SK-N-SH (cell line): ENCODE results near the gene GIN1. TPM values are rescaled to one million over a fixed set of nuclear protein-coding genes. Genes with fewer than 3 reads are reported as not detected.

Experiments
- CTCF ChIA-PET: fragments of 300-600, 350-600 bp; formaldehyde crosslinking; extraction: SDS; loops from one replicate; lab custom pipeline; 2021; lab: Yijun Ruan, JAX
- POLR2A ChIA-PET: fragments of 350-600 bp; sonication (Branson Sonifier 250); formaldehyde crosslinking; extraction: SDS; loops from one replicate; lab custom pipeline; 2020; ENCODE audit warnings: antibody characterized with exemption, inconsistent platforms; lab: Yijun Ruan, JAX
- DNase-seq: peaks from one replicate; pipeline ENCODE4 v3.0.0; 2012
- H2AFZ ChIP-seq: fragments of 200-600 bp; sonication (generic); 2 replicates; pipeline ENCODE4 v1.8.1; 2016; ENCODE audit warnings: antibody characterized with exemption, mild to moderate bottlenecking, low read depth
- H3F3A ChIP-seq: fragments of 200-600 bp; sonication (generic); replicated peaks from 2 replicates; pipeline ENCODE3; 2016; ENCODE audit warnings: antibody characterized with exemption, mild to moderate bottlenecking; ENCODE audit not compliant: insufficient read depth
- H3K27ac ChIP-seq, 2 experiments: fragments of 200-500 bp in 1 of 2; fragments of 200-600 bp in 1 of 2; sonication (Bioruptor generic) in 1 of 2; sonication (generic), shearing (Covaris generic) in 1 of 2; 2 replicates each; pipeline versions ENCODE4 v1.5.1 to v1.6.1; 2014 to 2016; ENCODE audit warnings: low read depth in 2 of 2, inconsistent platforms in 1 of 2, low read length in 1 of 2, mild to moderate bottlenecking in 1 of 2, mixed read lengths in 1 of 2
- H3K27me3 ChIP-seq: fragments of 200-600 bp; sonication (generic), shearing (Covaris generic); 2 replicates; pipeline ENCODE4 v1.6.1; 2016; ENCODE audit warnings: mixed run types; ENCODE audit not compliant: insufficient read depth
- H3K36me3 ChIP-seq, 2 experiments: fragments of 200-500 bp in 1 of 2; fragments of 200-600 bp in 1 of 2; sonication (Bioruptor generic) in 1 of 2; sonication (generic) in 1 of 2; replicated peaks in 1 of 2; 2 replicates each; pipeline versions ENCODE3 to v1.5.1; 2014 to 2016; ENCODE audit warnings: low read length in 1 of 2, mild to moderate bottlenecking in 1 of 2; ENCODE audit not compliant: insufficient read depth in 2 of 2, control insufficient read depth in 1 of 2
- H3K4me1 ChIP-seq, 2 experiments: fragments of 200-500 bp in 1 of 2; fragments of 200-600 bp in 1 of 2; sonication (Bioruptor generic) in 1 of 2; sonication (generic), shearing (Covaris generic) in 1 of 2; 2 replicates each; pipeline versions ENCODE4 v1.5.1 to v1.6.1; 2014 to 2016; ENCODE audit warnings: low read depth in 1 of 2, low read length in 1 of 2, mixed run types in 1 of 2; ENCODE audit not compliant: insufficient read depth in 2 of 2, control insufficient read depth in 1 of 2
- H3K4me2 ChIP-seq: fragments of 200-600 bp; sonication (generic), shearing (Covaris generic); 2 replicates; pipeline ENCODE4 v1.6.1; 2017; ENCODE audit warnings: mixed run types
- H3K4me3 ChIP-seq, 2 experiments: fragments of 200-500 bp in 1 of 2; fragments of 200-600 bp in 1 of 2; sonication (Bioruptor generic) in 1 of 2; sonication (generic), shearing (Covaris generic) in 1 of 2; 2 replicates each; pipeline versions ENCODE4 v1.5.1 to v1.8.1; 2014 to 2016; ENCODE audit warnings: low read depth in 2 of 2, inconsistent platforms in 1 of 2, low read length in 1 of 2, mild to moderate bottlenecking in 1 of 2, mixed read lengths in 1 of 2, moderate library complexity in 1 of 2
- H3K79me2 ChIP-seq: fragments of 200-600 bp; sonication (generic); 2 replicates; pipeline ENCODE4 v1.8.1; 2017; ENCODE audit warnings: mild to moderate bottlenecking; ENCODE audit not compliant: insufficient read depth
- H3K9ac ChIP-seq: fragments of 200-600 bp; sonication (generic); 2 replicates; pipeline ENCODE4 v1.6.1; 2017; ENCODE audit warnings: mixed run types
- H3K9me2 ChIP-seq: fragments of 200-600 bp; sonication (generic); 2 replicates; pipeline ENCODE4 v1.6.1; 2017; ENCODE audit warnings: mixed run types
- H3K9me3 ChIP-seq: fragments of 200-600 bp; sonication (generic); 2 replicates; pipeline ENCODE4 v1.6.1; 2017; ENCODE audit warnings: mixed run types, mild to moderate bottlenecking, moderate library complexity
- H4K20me1 ChIP-seq: fragments of 200-600 bp; sonication (generic); 2 replicates; pipeline ENCODE4 v1.6.1; 2017; ENCODE audit warnings: mild to moderate bottlenecking, mixed run types; ENCODE audit not compliant: insufficient read depth
- CHD2 ChIP-seq: fragments of 150-350 bp; IDR thresholded peaks from 2 replicates; pipeline ENCODE4 v1.6.1; 2018; ENCODE audit warnings: low read length; ENCODE audit not compliant: partially characterized antibody
- CTCF ChIP-seq: fragments of 200-600 bp; sonication (generic); IDR thresholded peaks from 2 replicates; pipeline ENCODE4 v1.6.1; 2017; ENCODE audit warnings: antibody characterized with exemption, mild to moderate bottlenecking, moderate library complexity
- ELF1 ChIP-seq: IDR thresholded peaks from 2 replicates; pipeline ENCODE4 v1.4.0; 2012
- EP300 ChIP-seq, 2 experiments: IDR thresholded peaks; 2 replicates each; pipeline versions ENCODE4 v1.4.0 to v1.6.1; 2012; ENCODE audit warnings: borderline replicate concordance in 1 of 2, low read depth in 1 of 2, low read length in 1 of 2
- EZH2phosphoT487 ChIP-seq: fragments of 200-600 bp; sonication (generic); IDR thresholded peaks from 2 replicates; pipeline ENCODE4 v1.6.1; 2017; ENCODE audit warnings: low read depth, mixed run types, mild to moderate bottlenecking, antibody characterized with exemption, moderate library complexity, borderline replicate concordance
- FOSL2 ChIP-seq: IDR thresholded peaks from 2 replicates; pipeline ENCODE4 v1.4.0; 2012; ENCODE audit warnings: low read depth, mild to moderate bottlenecking, moderate library complexity, borderline replicate concordance
- FOXM1 ChIP-seq: IDR thresholded peaks from 2 replicates; pipeline ENCODE4 v1.4.0; 2012; ENCODE audit warnings: low read depth, mild to moderate bottlenecking
- GABPA ChIP-seq: IDR thresholded peaks from 2 replicates; pipeline ENCODE4 v1.4.0; 2012; ENCODE audit warnings: low read depth, mild to moderate bottlenecking
- GATA2 ChIP-seq: sonication (generic); formaldehyde crosslinking; IDR thresholded peaks from 2 replicates; pipeline ENCODE4 v1.5.0; 2020; ENCODE audit warnings: mild to moderate bottlenecking, missing genetic modification reagents
- IRF3 ChIP-seq: fragments of 150-350 bp; IDR thresholded peaks from 2 replicates; pipeline ENCODE4 v1.6.1; 2016; ENCODE audit warnings: mild to moderate bottlenecking, low read depth, low read length
- JUND ChIP-seq: IDR thresholded peaks from 2 replicates; pipeline ENCODE4 v1.4.0; 2012
- MAX ChIP-seq: IDR thresholded peaks from 2 replicates; pipeline ENCODE4 v1.4.0; 2012; ENCODE audit warnings: low read depth
- MEF2A ChIP-seq: IDR thresholded peaks from 2 replicates; pipeline ENCODE4 v1.4.0; 2012; ENCODE audit warnings: low read depth, borderline replicate concordance
- MXI1 ChIP-seq: IDR thresholded peaks from 2 replicates; pipeline ENCODE4 v1.6.1; 2012; ENCODE audit warnings: mild to moderate bottlenecking, low read depth, low read length, improper control_type of control experiment
- NFIC ChIP-seq: IDR thresholded peaks from 2 replicates; pipeline ENCODE4 v1.4.0; 2012; ENCODE audit warnings: borderline replicate concordance
- POLR2AphosphoS5 ChIP-seq: IDR thresholded peaks from 2 replicates; pipeline ENCODE4 v1.6.1; 2012; ENCODE audit warnings: low read depth, low read length
- RAD21 ChIP-seq: IDR thresholded peaks from 2 replicates; pipeline ENCODE4 v1.6.1; 2012; ENCODE audit warnings: mild to moderate bottlenecking, low read length
- RCOR1 ChIP-seq: fragments of 150-350 bp; IDR thresholded peaks from 2 replicates; pipeline ENCODE4 v1.6.1; 2017; ENCODE audit warnings: antibody characterized with exemption, low read length
- REST ChIP-seq: IDR thresholded peaks from 2 replicates; pipeline ENCODE4 v1.6.1; 2012; ENCODE audit warnings: mild to moderate bottlenecking, low read depth, low read length, moderate library complexity
- RFX5 ChIP-seq: IDR thresholded peaks from 2 replicates; pipeline ENCODE4 v1.6.1; 2012; ENCODE audit warnings: mild to moderate bottlenecking, improper control_type of control experiment, low read length
- RXRA ChIP-seq: IDR thresholded peaks from 2 replicates; pipeline ENCODE4 v1.4.0; 2012; ENCODE audit warnings: low read depth, mild to moderate bottlenecking, borderline replicate concordance
- SMC3 ChIP-seq: IDR thresholded peaks from 2 replicates; pipeline ENCODE4 v1.6.1; 2012; ENCODE audit warnings: low read depth, low read length, improper control_type of control experiment
- TAF1 ChIP-seq: IDR thresholded peaks from 2 replicates; pipeline ENCODE4 v1.6.1; 2012; ENCODE audit warnings: low read depth, mild to moderate bottlenecking, low read length, moderate library complexity, borderline replicate concordance
- TCF12 ChIP-seq: IDR thresholded peaks from 2 replicates; pipeline ENCODE4 v1.4.0; 2012
- TEAD4 ChIP-seq: IDR thresholded peaks from 2 replicates; pipeline ENCODE4 v1.4.0; 2012; ENCODE audit warnings: mild to moderate bottlenecking, borderline replicate concordance; ENCODE audit not compliant: insufficient read depth
- USF1 ChIP-seq: IDR thresholded peaks from 2 replicates; pipeline ENCODE4 v1.4.0; 2012; ENCODE audit warnings: low read depth, borderline replicate concordance
- YY1 ChIP-seq: IDR thresholded peaks from 2 replicates; pipeline ENCODE4 v1.4.0; 2012; ENCODE audit warnings: low read depth, mild to moderate bottlenecking
- WGBS: methylation state at CpG from one replicate; pipeline ENCODE4 v1.1.6; 2017; ENCODE audit warnings: low lambda C conversion rate; 5-methylcytosine and 5-hydroxymethylcytosine counted together
- polyA plus RNA-seq, 3 experiments: library from polyadenylated mRNA; depleted of rRNA; stranded (reverse); fragments of >200 nt; gene quantifications; 2 replicates each; pipeline ENCODE4 v1.2.3, GENCODE V29; 2012

The GIN1 gene
- polyA plus RNA-seq, 1 of the 3 experiments (the other 2 are of a cell fraction) = 1.3 TPM

GRCh38 chr5:103041071-103041676 lies 78.8 kb downstream of the GIN1 start:
- CTCF ChIA-PET = interaction anchor here (0.5 to 4.2 kb wide), 14 partner anchors 10 to 504 kb away, joined by 3 to 37 read pairs (median 4); partner anchors contain the start of genes GIN1 and PPIP5K2
- 38% methylated on average over 4 of the region's 4 CpGs for WGBS
- no peak overlapping the region; the same call in 1 of the 2 replicates for H2AFZ ChIP-seq
- TF ChIP-seq FOSL2 = no peak
- no peak for TF ChIP-seq RCOR1
- 0 out of 2 replicates have a peak, but pooled peaks have one; percentile 9 for TF ChIP-seq GATA2 (CRISPR knock-in tag)
- TF ChIP-seq POLR2AphosphoS5 = no peak
- no peak for TF ChIP-seq USF1
- TF ChIP-seq MXI1 = no peak
- no peak for TF ChIP-seq MAX
- TF ChIP-seq RXRA = no peak
- no peak for TF ChIP-seq TEAD4
- TF ChIP-seq MEF2A = no peak
- no peak for TF ChIP-seq TAF1
- TF ChIP-seq NFIC = no peak
- TF ChIP-seq CTCF = peak; percentile 66
- TF ChIP-seq YY1 = no peak
- TF ChIP-seq FOXM1 = no peak
- TF ChIP-seq JUND = no peak
- no peak for TF ChIP-seq RFX5
- no peak for TF ChIP-seq ELF1
- no peak for TF ChIP-seq GABPA
- no peak for TF ChIP-seq IRF3
- no peak for TF ChIP-seq EP300 (IDR thresholded peaks at IDR 0.05; ENCODE audit: borderline replicate concordance in 1 of 2, low read depth in 1 of 2, low read length in 1 of 2)
- TF ChIP-seq TCF12 = no peak
- peak; percentile 81 for TF ChIP-seq SMC3
- TF ChIP-seq REST = no peak
- TF ChIP-seq EZH2phosphoT487 = no peak
- no peak for TF ChIP-seq CHD2
- TF ChIP-seq RAD21 = peak; percentile 90

More at GRCh38 chr5:103041071-103041676, 78.8 kb downstream of the GIN1 start:
- Histone ChIP-seq H3K4me1 (no peaks in the 10 kb centered on the region), H3K9me3 (no peaks in the 10 kb centered on the region), H3K79me2 (no peaks in the 10 kb centered on the region), H3K27ac (no peak overlapping the region), H3K4me3 (no peak overlapping the region), H3K27me3 (no peaks in the 10 kb centered on the region), H3K9ac (no peak overlapping the region), H3K36me3 (no peaks in the 10 kb centered on the region), H4K20me1 (no peaks in the 10 kb centered on the region), H3F3A (peaks cover 5% of the 10 kb centered on the region), H3K9me2 (no peaks in the 10 kb centered on the region), H3K4me2 (no peak overlapping the region)
- peak; percentile 48 for DNase-seq
- POLR2A ChIA-PET = no interaction called here
